ENCODE data around the gene IL5.

GRCh38 chr5:132540764-132541163 lies 2.6 kb downstream of the IL5 start:
- no peak for TF ChIP-seq CTCF (IDR thresholded peaks at IDR 0.05; ENCODE audit: low read depth, low read length, poor library complexity, severe bottlenecking)
- TF ChIP-seq EZH2phosphoT487 (IDR thresholded peaks at IDR 0.05; ENCODE audit: borderline replicate concordance, low read length) = no peak
